NB4 (cell line): ENCODE data around the gene RNU6-1.

Source experiments
- DNase-seq: peaks from one replicate; pipeline ENCODE4 v3.0.0; 2010; ENCODE audit warnings: low read depth
- H3K4me3 ChIP-seq: one replicate; pipeline ENCODE4 v1.5.1; 2011; ENCODE audit warnings: mild to moderate bottlenecking, low read depth, low read length, moderate library complexity
- CTCF ChIP-seq: IDR thresholded peaks from one replicate; pipeline ENCODE4 v1.5.1; 2012; ENCODE audit warnings: low read depth, low read length
- MAX ChIP-seq: IDR thresholded peaks from 2 replicates; pipeline ENCODE4 v1.6.1; 2011; ENCODE audit warnings: low read depth, low read length
- MYC ChIP-seq: IDR thresholded peaks from 2 replicates; pipeline ENCODE4 v1.6.1; 2011; ENCODE audit warnings: low read depth, low read length
- POLR2A ChIP-seq: IDR thresholded peaks from 2 replicates; pipeline ENCODE4 v1.6.1; 2011; ENCODE audit warnings: mild to moderate bottlenecking; ENCODE audit not compliant: insufficient read length; ENCODE audit errors: extremely low read depth

The RNU6-1 gene

GRCh38 chr15:67873777-67874176 is 33.9 kb upstream of the RNU6-1 start:
- H3K4me3 ChIP-seq: no peak overlapping the region
- DNase-seq: no peak
- TF ChIP-seq POLR2A (no peak), MAX (no peak), CTCF (no peak), MYC (no peak)

- no peak for DNase-seq
- TF ChIP-seq CTCF (no peak), POLR2A (no peak), MAX (no peak), MYC (no peak)
- no peak overlapping the region for H3K4me3 ChIP-seq
These were observed 31.1 kb upstream of the RNU6-1 start for GRCh38 chr15:67870868-67871408.

GRCh38 chr15:67869701-67870100 is 29.9 kb upstream of the RNU6-1 start:
- TF ChIP-seq POLR2A (no peak), MYC (no peak)
- no peak for DNase-seq
- no peak overlapping the region for H3K4me3 ChIP-seq

- H3K4me3 ChIP-seq: no peak overlapping the region
- DNase-seq: no peak
- TF ChIP-seq MYC: no peak
- no peak for TF ChIP-seq POLR2A
- no peak for TF ChIP-seq MAX
- no peak for TF ChIP-seq CTCF
These were observed 25.9 kb upstream of the RNU6-1 start for GRCh38 chr15:67865766-67866165.

GRCh38 chr15:67865331-67865730 is 25.5 kb upstream of the RNU6-1 start:
- TF ChIP-seq MAX (no peak), MYC (no peak), POLR2A (no peak), CTCF (no peak)
- no peak for DNase-seq

GRCh38 chr15:67863442-67863987 is 23.7 kb upstream of the RNU6-1 start:
- H3K4me3 ChIP-seq: peak overlapping the region; percentile 9
- DNase-seq: peak; percentile 87
- TF ChIP-seq MYC: peak; percentile 85
- TF ChIP-seq CTCF: peak; percentile 77
- TF ChIP-seq MAX: peak; percentile 81
- TF ChIP-seq POLR2A: no peak

More at GRCh38 chr15:67865331-67865730, 25.5 kb upstream of the RNU6-1 start:
- H3K4me3 ChIP-seq: no peak overlapping the region
